PC-3 (cell line): ENCODE measurements around the gene CDK5RAP3.

Experiments used
- CTCF ChIP-seq: fragments of 300-600 bp; sonication (generic); conservative IDR thresholded peaks from 2 replicates; pipeline ENCODE4 v1.5.1; 2017; ENCODE audit warnings: antibody characterized with exemption, low read depth, mild to moderate bottlenecking, low read length
- EZH2phosphoT487 ChIP-seq: fragments of 300-600 bp; sonication (generic); IDR thresholded peaks from 2 replicates; pipeline ENCODE4 v1.6.1; 2018; ENCODE audit warnings: mild to moderate bottlenecking, antibody characterized with exemption, low read length, borderline replicate concordance

- no peak for TF ChIP-seq CTCF
- no peak for TF ChIP-seq EZH2phosphoT487
Measured at GRCh38 chr17:47982091-47982617, 11.2 kb downstream of the CDK5RAP3 start.
